Measurements from ENCODE around the gene CCNT2. TPM values are rescaled to one million over a fixed set of nuclear protein-coding genes. Genes with fewer than 3 reads are reported as not detected.

Gene CCNT2
- total RNA-seq, 3 donors from 2014 or later (not counting 1 experiment from before 2014, with no cell fraction given) = 86.9 to 93.1 (median 87.8) TPM

- Histone ChIP-seq H3K27me3 (ENCODE audit: control insufficient read depth, insufficient read depth, low read length) (no peaks in the 10 kb centered on the region), H3K4me1 (ENCODE audit: control insufficient read depth, insufficient read depth, low read length) (peaks cover 3% of the 10 kb centered on the region), H3K27ac (ENCODE audit: low read length) (no peak overlapping the region), H3K9me3 (ENCODE audit: control insufficient read depth, insufficient read depth, low read length) (no peaks in the 10 kb centered on the region), H3K36me3 (ENCODE audit: control insufficient read depth, insufficient read depth, low read length) (peaks cover 62% of the 10 kb centered on the region), H3K4me3 (ENCODE audit: low read length) (no peak overlapping the region)
- Mint-ChIP-seq H3K9me3 (no peaks in the 10 kb centered on the region), H3K36me3 (no peaks in the 10 kb centered on the region), H3K4me1 (peaks cover 22 to 28% of the 10 kb centered on the region in 2 donors), H3K27me3 (ENCODE audit: low read depth in 2 of 2) (no peaks in the 10 kb centered on the region), H3K4me3 (no peak overlapping the region), H3K27ac (peak overlapping the region; percentile 57 to 71)
- ATAC-seq = no peak
- no CpG with 5 or more reads among the region's 2 CpGs for WGBS (ENCODE audit: insufficient coverage)
- no peak for DNase-seq
- intact Hi-C loops (cut with micrococcal nuclease) = no loop called here
- TF ChIP-seq, protein P1, sequence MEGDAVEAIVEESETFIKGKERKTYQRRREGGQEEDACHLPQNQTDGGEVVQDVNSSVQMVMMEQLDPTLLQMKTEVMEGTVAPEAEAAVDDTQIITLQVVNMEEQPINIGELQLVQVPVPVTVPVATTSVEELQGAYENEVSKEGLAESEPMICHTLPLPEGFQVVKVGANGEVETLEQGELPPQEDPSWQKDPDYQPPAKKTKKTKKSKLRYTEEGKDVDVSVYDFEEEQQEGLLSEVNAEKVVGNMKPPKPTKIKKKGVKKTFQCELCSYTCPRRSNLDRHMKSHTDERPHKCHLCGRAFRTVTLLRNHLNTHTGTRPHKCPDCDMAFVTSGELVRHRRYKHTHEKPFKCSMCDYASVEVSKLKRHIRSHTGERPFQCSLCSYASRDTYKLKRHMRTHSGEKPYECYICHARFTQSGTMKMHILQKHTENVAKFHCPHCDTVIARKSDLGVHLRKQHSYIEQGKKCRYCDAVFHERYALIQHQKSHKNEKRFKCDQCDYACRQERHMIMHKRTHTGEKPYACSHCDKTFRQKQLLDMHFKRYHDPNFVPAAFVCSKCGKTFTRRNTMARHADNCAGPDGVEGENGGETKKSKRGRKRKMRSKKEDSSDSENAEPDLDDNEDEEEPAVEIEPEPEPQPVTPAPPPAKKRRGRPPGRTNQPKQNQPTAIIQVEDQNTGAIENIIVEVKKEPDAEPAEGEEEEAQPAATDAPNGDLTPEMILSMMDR (IDR thresholded peaks at IDR 0.05) = no peak
These were observed 24.9 kb downstream of the CCNT2 start for GRCh38 chr2:134943540-134943939.

GRCh38 chr2:134944975-134945374 is 26.4 kb downstream of the CCNT2 start:
- peak overlapping the region; percentile 7 to 15 for H3K27ac Mint-ChIP-seq

DNA sequence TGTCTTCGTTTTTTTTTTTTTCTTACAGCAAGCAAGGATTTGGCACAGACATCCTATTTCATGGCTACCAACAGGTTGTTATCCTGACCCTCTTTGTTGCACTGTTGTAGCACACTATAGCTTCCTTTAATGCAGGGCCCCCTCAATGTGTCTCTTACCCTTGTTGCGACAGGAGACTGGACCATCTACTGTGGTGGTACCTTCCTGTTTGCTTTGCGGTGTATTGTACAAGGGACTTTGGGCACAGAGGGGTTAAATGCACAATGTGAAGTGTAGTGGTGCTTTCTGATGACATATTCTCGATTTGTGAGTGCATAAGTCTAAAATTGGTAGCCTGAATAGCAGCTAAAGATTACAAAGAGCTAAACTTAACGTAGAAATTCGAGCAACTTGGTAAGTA is 27.5 kb downstream of the CCNT2 start:
- ATAC-seq = no peak

More at GRCh38 chr2:134944975-134945374, 26.4 kb downstream of the CCNT2 start:
- Mint-ChIP-seq H3K4me3 (no peak overlapping the region), H3K9me3 (no peaks in the 10 kb centered on the region), H3K4me1 (peaks cover 28 to 30% of the 10 kb centered on the region in 2 donors), H3K27me3 (ENCODE audit: low read depth in 2 of 2) (no peaks in the 10 kb centered on the region), H3K36me3 (no peaks in the 10 kb centered on the region)
- intact Hi-C loops (cut with micrococcal nuclease) = no loop called here
- WGBS (ENCODE audit: insufficient coverage) = 92% methylated on average over 1 of the region's 1 CpG
- TF ChIP-seq, protein P1 (IDR thresholded peaks at IDR 0.05) = no peak
- Histone ChIP-seq H3K9me3 (ENCODE audit: control insufficient read depth, insufficient read depth, low read length) (no peaks in the 10 kb centered on the region), H3K27ac (ENCODE audit: low read length) (no peak overlapping the region), H3K4me1 (ENCODE audit: control insufficient read depth, insufficient read depth, low read length) (peaks cover 8% of the 10 kb centered on the region), H3K27me3 (ENCODE audit: control insufficient read depth, insufficient read depth, low read length) (no peaks in the 10 kb centered on the region), H3K36me3 (ENCODE audit: control insufficient read depth, insufficient read depth, low read length) (peaks cover 55% of the 10 kb centered on the region), H3K4me3 (ENCODE audit: low read length) (no peak overlapping the region)
- DNase-seq (no peak), ATAC-seq (no peak)

More for the DNA sequence above, 27.5 kb downstream of the CCNT2 start:
- Mint-ChIP-seq H3K27me3 (ENCODE audit: low read depth in 2 of 2) (no peaks in the 10 kb centered on the region), H3K9me3 (no peaks in the 10 kb centered on the region), H3K27ac (peak overlapping the region in 1 of 2 donors; percentile 15), H3K4me3 (no peak overlapping the region), H3K36me3 (no peaks in the 10 kb centered on the region), H3K4me1 (peaks cover 33 to 34% of the 10 kb centered on the region in 2 donors)
- Histone ChIP-seq H3K4me3 (ENCODE audit: low read length) (no peak overlapping the region), H3K36me3 (ENCODE audit: control insufficient read depth, insufficient read depth, low read length) (peaks cover 50% of the 10 kb centered on the region), H3K27me3 (ENCODE audit: control insufficient read depth, insufficient read depth, low read length) (no peaks in the 10 kb centered on the region), H3K9me3 (ENCODE audit: control insufficient read depth, insufficient read depth, low read length) (no peaks in the 10 kb centered on the region), H3K27ac (ENCODE audit: low read length) (no peak overlapping the region), H3K4me1 (ENCODE audit: control insufficient read depth, insufficient read depth, low read length) (peaks cover 8% of the 10 kb centered on the region)
- no peak for DNase-seq
- 98% methylated on average over 5 of the region's 6 CpGs for WGBS (ENCODE audit: insufficient coverage)
- TF ChIP-seq, protein P1 (IDR thresholded peaks at IDR 0.05) = no peak
- intact Hi-C loops (cut with micrococcal nuclease) = no loop called here
